ENCODE results near the gene TPCN2.

The TPCN2 gene

GRCh38 chr11:69058511-69059270 lies 10.0 kb downstream of the TPCN2 start:
- no peak for DNase-seq

GRCh38 chr11:69059429-69059828 lies 10.7 kb downstream of the TPCN2 start:
- DNase-seq, result no peak

GRCh38 chr11:69059985-69060384 lies 11.3 kb downstream of the TPCN2 start:
- no peak for DNase-seq

- no peak for DNase-seq
Observed at GRCh38 chr11:69060806-69061712, 12.3 kb downstream of the TPCN2 start.

- DNase-seq, result no peak
Observed at GRCh38 chr11:69061713-69062053, 13.0 kb downstream of the TPCN2 start.

GRCh38 chr11:69062169-69062855 lies 13.6 kb downstream of the TPCN2 start:
- DNase-seq, result no peak

GRCh38 chr11:69062873-69063651 lies 14.3 kb downstream of the TPCN2 start:
- no peak for DNase-seq

GRCh38 chr11:69063652-69064260 lies 15.0 kb downstream of the TPCN2 start:
- DNase-seq, result no peak

GRCh38 chr11:69064394-69064957 lies 15.7 kb downstream of the TPCN2 start:
- no peak for DNase-seq

GRCh38 chr11:69065147-69065710 lies 16.5 kb downstream of the TPCN2 start:
- no peak for DNase-seq

GRCh38 chr11:69066122-69067112 lies 17.7 kb downstream of the TPCN2 start:
- DNase-seq, result no peak

GRCh38 chr11:69067200-69067599 lies 18.5 kb downstream of the TPCN2 start:
- DNase-seq, result no peak

- no peak for DNase-seq
Observed at GRCh38 chr11:69071086-69071800, 22.5 kb downstream of the TPCN2 start.

- DNase-seq, result no peak
Observed at GRCh38 chr11:69071956-69072355, 23.2 kb downstream of the TPCN2 start.

- no peak for DNase-seq
Observed at GRCh38 chr11:69073469-69073868, 24.7 kb downstream of the TPCN2 start.

- no peak for DNase-seq
Observed at GRCh38 chr11:69074375-69075140, 25.8 kb downstream of the TPCN2 start.

- DNase-seq, result no peak
Observed at GRCh38 chr11:69075421-69076128, 26.8 kb downstream of the TPCN2 start.
